H9 (cell line): ENCODE results near the gene A1BG. TPM values are rescaled to one million over a fixed set of nuclear protein-coding genes. Genes with fewer than 3 reads are reported as not detected.

ENCODE experiments used
- DNase-seq: peaks from one replicate; pipeline ENCODE4 v3.0.0-alpha.2; 2017
- H2AFZ ChIP-seq: one replicate; pipeline ENCODE4 v1.6.1; 2013; ENCODE audit warnings: mild to moderate bottlenecking, low read length, control low read depth, moderate library complexity
- H2AK5ac ChIP-seq: 2 replicates; pipeline ENCODE4 v1.6.1; 2013; ENCODE audit warnings: low read length, control low read depth, mixed read lengths; ENCODE audit not compliant: insufficient read length
- H2BK120ac ChIP-seq: one replicate; pipeline ENCODE4 v1.6.1; 2013; ENCODE audit warnings: low read depth, mild to moderate bottlenecking, low read length, control low read depth, inconsistent platforms; ENCODE audit not compliant: poor library complexity, severe bottlenecking
- H2BK12ac ChIP-seq: 2 replicates; pipeline ENCODE4 v1.6.1; 2013; ENCODE audit warnings: low read length, control low read depth, mixed read lengths, low read depth; ENCODE audit not compliant: insufficient read length
- H2BK15ac ChIP-seq: 2 replicates; pipeline ENCODE4 v1.6.1; 2013; ENCODE audit warnings: low read depth, low read length, control low read depth
- H2BK20ac ChIP-seq: one replicate; pipeline ENCODE4 v1.6.1; 2013; ENCODE audit warnings: low read depth, mild to moderate bottlenecking, low read length, control low read depth, inconsistent platforms; ENCODE audit not compliant: poor library complexity, severe bottlenecking
- H2BK5ac ChIP-seq: 2 replicates; pipeline ENCODE4 v1.6.1; 2013; ENCODE audit warnings: low read length, control low read depth, mixed read lengths; ENCODE audit not compliant: insufficient read length
- H3K14ac ChIP-seq: 2 replicates; pipeline ENCODE4 v1.6.1; 2013; ENCODE audit warnings: low read length, control low read depth; ENCODE audit not compliant: insufficient read depth
- H3K18ac ChIP-seq: 2 replicates; pipeline ENCODE4 v1.6.1; 2013; ENCODE audit warnings: low read depth, mild to moderate bottlenecking, mixed read lengths, low read length, control low read depth; ENCODE audit not compliant: insufficient read length
- H3K23ac ChIP-seq: 2 replicates; pipeline ENCODE4 v1.6.1; 2013; ENCODE audit warnings: low read length, control low read depth, mixed read lengths, low read depth; ENCODE audit not compliant: insufficient read length
- H3K23me2 ChIP-seq: 2 replicates; pipeline ENCODE4 v1.6.1; 2013; ENCODE audit warnings: low read depth, mild to moderate bottlenecking, mixed read lengths, low read length, control low read depth; ENCODE audit not compliant: insufficient read length, poor library complexity, severe bottlenecking
- H3K27ac ChIP-seq: 2 replicates; pipeline ENCODE4 v1.5.1; 2013; ENCODE audit warnings: low read length, control low read depth, mixed read lengths, low read depth; ENCODE audit not compliant: insufficient read length
- H3K27me3 ChIP-seq: 2 replicates; pipeline ENCODE4 v1.6.1; 2013; ENCODE audit warnings: low read length, control low read depth, inconsistent platforms; ENCODE audit not compliant: insufficient read depth
- H3K4ac ChIP-seq: 2 replicates; pipeline ENCODE4 v1.6.1; 2013; ENCODE audit warnings: low read depth, mild to moderate bottlenecking, control low read depth, inconsistent platforms, low read length, moderate library complexity
- H3K4me1 ChIP-seq: 2 replicates; pipeline ENCODE4 v1.6.1; 2013; ENCODE audit warnings: low read length, control low read depth, inconsistent platforms; ENCODE audit not compliant: insufficient read depth
- H3K4me2 ChIP-seq: 2 replicates; pipeline ENCODE4 v1.6.1; 2013; ENCODE audit warnings: low read length, control low read depth, mixed read lengths; ENCODE audit not compliant: insufficient read length, insufficient read depth
- H3K56ac ChIP-seq: 2 replicates; pipeline ENCODE4 v1.6.1; 2013; ENCODE audit warnings: low read depth, mild to moderate bottlenecking, mixed read lengths, low read length, control low read depth; ENCODE audit not compliant: insufficient read length
- H3K79me1 ChIP-seq: 2 replicates; pipeline ENCODE4 v1.6.1; 2013; ENCODE audit warnings: low read depth, mild to moderate bottlenecking, moderate library complexity, low read length, control low read depth, inconsistent platforms; ENCODE audit not compliant: insufficient read depth, poor library complexity, severe bottlenecking
- H3K79me2 ChIP-seq: 2 replicates; pipeline ENCODE4 v1.6.1; 2013; ENCODE audit warnings: low read length, control low read depth, inconsistent platforms; ENCODE audit not compliant: insufficient read depth
- H3K9ac ChIP-seq: 2 replicates; pipeline ENCODE4 v1.6.1; 2013; ENCODE audit warnings: low read length, control low read depth, mixed read lengths; ENCODE audit not compliant: insufficient read length; ENCODE audit errors: extremely low read depth
- H3K9me3 ChIP-seq: one replicate; pipeline ENCODE4 v1.6.1; 2013; ENCODE audit warnings: low read depth, low read length, inconsistent platforms; ENCODE audit not compliant: control insufficient read depth
- H3T11ph ChIP-seq: one replicate; pipeline ENCODE4 v1.6.1; 2013; ENCODE audit warnings: mild to moderate bottlenecking, low read length, control low read depth, inconsistent platforms
- H4K20me1 ChIP-seq: one replicate; pipeline ENCODE4 v1.6.1; 2013; ENCODE audit not compliant: control insufficient read depth, insufficient read length, insufficient read depth
- H4K5ac ChIP-seq: 2 replicates; pipeline ENCODE4 v1.6.1; 2013; ENCODE audit warnings: low read depth, mild to moderate bottlenecking, mixed read lengths, low read length, control low read depth; ENCODE audit not compliant: insufficient read length
- H4K8ac ChIP-seq: replicated peaks from 2 replicates; pipeline ENCODE4 v1.6.1; 2013; ENCODE audit warnings: low read length, control low read depth, mixed read lengths, low read depth; ENCODE audit not compliant: insufficient read length
- H4K91ac ChIP-seq: 2 replicates; pipeline ENCODE4 v1.6.1; 2013; ENCODE audit warnings: low read depth, mild to moderate bottlenecking, moderate library complexity, mixed read lengths, low read length, control low read depth; ENCODE audit not compliant: insufficient read length
- H3K27ac Mint-ChIP-seq, 3 experiments: 2 replicates in 2 of 3; 3 replicates in 1 of 3; pipeline ENCODE4 v1.8.0; 2020 to 2021; ENCODE audit warnings: mixed read lengths in 3 of 3, mild to moderate bottlenecking in 1 of 3, moderate library complexity in 1 of 3
- H3K27me3 Mint-ChIP-seq: 2 replicates; pipeline ENCODE4 v1.8.0; 2021; ENCODE audit warnings: low read depth, mild to moderate bottlenecking, moderate library complexity, mixed read lengths
- H3K36me3 Mint-ChIP-seq, 3 experiments: 2 replicates in 2 of 3; 3 replicates in 1 of 3; pipeline ENCODE4 v1.8.0; 2020 to 2021; ENCODE audit warnings: low read depth in 3 of 3, mixed read lengths in 3 of 3; ENCODE audit not compliant: insufficient read depth in 1 of 3
- H3K4me1 Mint-ChIP-seq, 2 experiments: 2 replicates each; pipeline ENCODE4 v1.8.0; 2020; ENCODE audit warnings: mixed read lengths in 2 of 2
- H3K4me3 Mint-ChIP-seq, 2 experiments: 2 replicates in 1 of 2; 3 replicates in 1 of 2; pipeline ENCODE4 v1.8.0; 2020 to 2021; ENCODE audit warnings: mild to moderate bottlenecking in 2 of 2, mixed read lengths in 2 of 2, moderate library complexity in 1 of 2
- H3K9me3 Mint-ChIP-seq, 2 experiments: 2 replicates in 1 of 2; 3 replicates in 1 of 2; pipeline ENCODE4 v1.8.0; 2020; ENCODE audit warnings: mild to moderate bottlenecking in 2 of 2, mixed read lengths in 2 of 2, moderate library complexity in 1 of 2
- WGBS: extraction: QIAGEN DNeasy Blood & Tissue Kit; methylation state at CpG from one replicate; pipeline ENCODE4 v1.1.7; 2013; ENCODE audit warnings: missing lambda C conversion rate, low lambda C conversion rate, mixed read lengths; ENCODE audit not compliant: insufficient read length; ENCODE audit errors: extremely low coverage; 5-methylcytosine and 5-hydroxymethylcytosine counted together
- total RNA-seq: library from RNA; stranded (reverse); gene quantifications from 2 replicates; pipeline ENCODE4 v1.2.1, GENCODE V29; 2021
- TF ChIP-seq, protein P1 (sequence below): fragments of 200-600 bp; sonication (generic); conservative IDR thresholded peaks from 3 replicates; pipeline ENCODE4 v1.8.0; 2021; ENCODE audit warnings: antibody characterized with exemption, mild to moderate bottlenecking

The A1BG gene
- total RNA-seq, 1 experiment from 2014 or later: 17.4 TPM

DNA sequence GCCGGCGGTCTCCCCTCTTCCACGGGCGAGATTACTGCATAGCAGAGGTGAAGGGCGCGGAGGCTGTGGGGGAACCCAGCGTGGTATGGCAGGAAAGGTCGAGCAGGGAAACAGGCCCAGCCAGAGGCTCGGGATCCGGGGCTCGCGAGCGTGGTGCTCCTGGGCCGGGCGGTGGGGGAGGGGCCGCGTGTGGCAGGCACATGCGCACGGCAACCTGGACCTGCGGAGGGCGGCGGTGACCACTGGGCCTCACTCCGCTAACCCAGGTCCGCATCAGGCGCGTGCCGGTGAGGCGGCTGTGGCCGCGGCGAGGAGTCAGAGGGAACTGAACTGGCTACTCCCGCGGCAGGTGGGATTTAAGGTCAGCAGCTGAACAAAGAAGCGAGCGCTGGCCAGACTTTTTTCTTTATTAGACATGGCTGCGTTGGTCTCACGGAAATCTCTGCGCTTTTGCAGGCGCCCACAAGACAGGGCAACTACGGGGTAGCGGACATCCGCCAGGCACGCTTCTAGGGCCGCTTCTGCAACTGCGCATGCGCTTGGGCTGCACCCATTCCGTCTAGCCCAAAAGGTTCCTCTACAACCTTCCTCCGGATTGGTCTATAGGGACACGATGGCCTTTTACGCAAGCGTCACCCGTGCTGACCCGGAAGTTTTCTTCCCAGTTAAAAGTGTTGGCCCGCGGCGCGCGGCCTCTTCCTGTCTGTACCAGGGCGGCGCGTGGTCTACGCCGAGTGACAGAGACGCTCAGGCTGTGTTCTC lies 33.5 kb upstream of the A1BG start, which contains the start of gene RPS5:
Gene RPS5 (plus strand): TSS at position 694 of the 762 bp plus-strand sequence. CDS start 869 bp downstream, outside the sequence.
- Histone ChIP-seq H3K27me3 (no peaks in the 10 kb centered on the region), H2BK12ac (no peak within 1 kb of the TSS), H3K9ac (peak within 1 kb of the TSS; percentile 85), H3K18ac (peak within 1 kb of the TSS; percentile 92), H3K4ac (peak within 1 kb of the TSS; percentile 1; the same call in 1 of the 2 replicates), H3T11ph (no peak within 1 kb of the TSS), H3K56ac (no peak within 1 kb of the TSS), H3K79me1 (no peaks in the 10 kb centered on the region), H2AK5ac (no peak within 1 kb of the TSS), H2BK5ac (no peak within 1 kb of the TSS), H3K4me1 (peaks cover 4% of the 10 kb centered on the region; the same call in 1 of the 2 replicates), H3K23me2 (peaks cover 7% of the 10 kb centered on the region), H4K5ac (no peak within 1 kb of the TSS), H4K8ac (no peak within 1 kb of the TSS), H3K4me2 (peak within 1 kb of the TSS; percentile 94), H3K14ac (peak within 1 kb of the TSS; percentile 93), H3K23ac (no peak within 1 kb of the TSS), H4K91ac (no peak within 1 kb of the TSS), H3K9me3 (no peaks in the 10 kb centered on the region), H2BK20ac (no peak within 1 kb of the TSS), H4K20me1 (no peaks in the 10 kb centered on the region), H3K27ac (peak within 1 kb of the TSS; percentile 42), H3K79me2 (peaks cover 10% of the 10 kb centered on the region; the same call in 1 of the 2 replicates), H2BK120ac (no peak within 1 kb of the TSS), H2AFZ (no peak within 1 kb of the TSS), H2BK15ac (no peak within 1 kb of the TSS)
- WGBS: no CpG with 5 or more reads among the region's 64 CpGs
- TF ChIP-seq, protein P1, sequence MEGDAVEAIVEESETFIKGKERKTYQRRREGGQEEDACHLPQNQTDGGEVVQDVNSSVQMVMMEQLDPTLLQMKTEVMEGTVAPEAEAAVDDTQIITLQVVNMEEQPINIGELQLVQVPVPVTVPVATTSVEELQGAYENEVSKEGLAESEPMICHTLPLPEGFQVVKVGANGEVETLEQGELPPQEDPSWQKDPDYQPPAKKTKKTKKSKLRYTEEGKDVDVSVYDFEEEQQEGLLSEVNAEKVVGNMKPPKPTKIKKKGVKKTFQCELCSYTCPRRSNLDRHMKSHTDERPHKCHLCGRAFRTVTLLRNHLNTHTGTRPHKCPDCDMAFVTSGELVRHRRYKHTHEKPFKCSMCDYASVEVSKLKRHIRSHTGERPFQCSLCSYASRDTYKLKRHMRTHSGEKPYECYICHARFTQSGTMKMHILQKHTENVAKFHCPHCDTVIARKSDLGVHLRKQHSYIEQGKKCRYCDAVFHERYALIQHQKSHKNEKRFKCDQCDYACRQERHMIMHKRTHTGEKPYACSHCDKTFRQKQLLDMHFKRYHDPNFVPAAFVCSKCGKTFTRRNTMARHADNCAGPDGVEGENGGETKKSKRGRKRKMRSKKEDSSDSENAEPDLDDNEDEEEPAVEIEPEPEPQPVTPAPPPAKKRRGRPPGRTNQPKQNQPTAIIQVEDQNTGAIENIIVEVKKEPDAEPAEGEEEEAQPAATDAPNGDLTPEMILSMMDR: no peak
- Mint-ChIP-seq H3K9me3 (no peaks in the 10 kb centered on the region), H3K27me3 (no peaks in the 10 kb centered on the region), H3K36me3 (peaks cover 33 to 40% (median 36%) of the 10 kb centered on the region in 3 experiments), H3K4me3 (peak within 1 kb of the TSS; percentile 95 to 99), H3K4me1 (peaks cover 22 to 33% of the 10 kb centered on the region in 2 experiments), H3K27ac (peak within 1 kb of the TSS; percentile 95 to 99 (median 98))
- DNase-seq: peak; percentile 98
